Loucy (cell line): ENCODE data around the gene SYT9.

ENCODE experiments used
- H2AFZ ChIP-seq: fragments of 200-600 bp; sonication (generic); 2 replicates; pipeline ENCODE4 v1.6.0; 2016; ENCODE audit warnings: antibody characterized with exemption, mild to moderate bottlenecking, low read length, moderate library complexity
- H3F3A ChIP-seq: fragments of 200-600 bp; 2 replicates; pipeline ENCODE4 v1.6.0; 2016; ENCODE audit warnings: antibody characterized with exemption, low read depth, mild to moderate bottlenecking
- H3K27me3 ChIP-seq: fragments of 200-600 bp; sonication (generic); 2 replicates; pipeline ENCODE4 v1.6.1; 2014; ENCODE audit warnings: low read length, mild to moderate bottlenecking; ENCODE audit not compliant: insufficient read depth, poor library complexity, severe bottlenecking
- H3K36me3 ChIP-seq: fragments of 200-600 bp; sonication (generic); 2 replicates; pipeline ENCODE4 v1.6.1; 2016; ENCODE audit warnings: low read length; ENCODE audit not compliant: insufficient read depth
- H3K4me1 ChIP-seq: fragments of 200-600 bp; sonication (generic); 2 replicates; pipeline ENCODE4 v1.5.1; 2014; ENCODE audit warnings: low read length, mild to moderate bottlenecking; ENCODE audit not compliant: insufficient read depth, poor library complexity, severe bottlenecking
- H3K4me2 ChIP-seq: fragments of 200-600 bp; sonication (generic); 2 replicates; pipeline ENCODE4 v1.6.0; 2014; ENCODE audit warnings: antibody characterized with exemption, low read length, low read depth, mild to moderate bottlenecking; ENCODE audit not compliant: poor library complexity, severe bottlenecking
- H3K4me3 ChIP-seq: fragments of 200-600 bp; sonication (generic); 2 replicates; pipeline ENCODE4 v1.5.1; 2014; ENCODE audit warnings: low read length, mild to moderate bottlenecking, mixed read lengths; ENCODE audit not compliant: poor library complexity, severe bottlenecking
- H3K79me2 ChIP-seq: fragments of 200-600 bp; sonication (generic); 2 replicates; pipeline ENCODE4 v1.6.1; 2014; ENCODE audit warnings: low read length; ENCODE audit not compliant: insufficient read depth
- H3K9ac ChIP-seq: fragments of 200-600 bp; sonication (generic); 2 replicates; pipeline ENCODE4 v1.6.0; 2014; ENCODE audit warnings: mild to moderate bottlenecking, low read depth, low read length, moderate library complexity; ENCODE audit not compliant: poor library complexity, severe bottlenecking
- H3K9me2 ChIP-seq: fragments of 200-600 bp; sonication (generic); replicated peaks from 2 replicates; pipeline ENCODE4 v1.6.1; 2016; ENCODE audit warnings: low read depth, low read length, mixed read lengths
- H3K9me3 ChIP-seq: fragments of 200-600 bp; sonication (generic); 2 replicates; pipeline ENCODE4 v1.6.1; 2014; ENCODE audit warnings: mild to moderate bottlenecking, antibody characterized with exemption, low read length, low read depth; ENCODE audit not compliant: insufficient read depth
- H4K20me1 ChIP-seq: fragments of 200-600 bp; sonication (generic); 2 replicates; pipeline ENCODE4 v1.6.0; 2014; ENCODE audit warnings: antibody characterized with exemption, low read length, mild to moderate bottlenecking; ENCODE audit not compliant: insufficient read depth, poor library complexity, severe bottlenecking
- CTCF ChIP-seq: fragments of 200-600 bp; sonication (generic); conservative IDR thresholded peaks from 2 replicates; pipeline ENCODE4 v1.5.1; 2014; ENCODE audit warnings: mild to moderate bottlenecking, antibody characterized with exemption, low read length
- EZH2phosphoT487 ChIP-seq: fragments of 200-600 bp; IDR thresholded peaks from 2 replicates; pipeline ENCODE4 v1.6.1; 2018; ENCODE audit warnings: antibody characterized with exemption, mild to moderate bottlenecking, moderate library complexity, borderline replicate concordance

SYT9 gene

GRCh38 chr11:7506243-7506642 lies 254.5 kb downstream of the SYT9 start:
- TF ChIP-seq EZH2phosphoT487 (no peak), CTCF (no peak)
- Histone ChIP-seq H3K36me3 (no peaks in the 10 kb centered on the region), H3K27me3 (no peaks in the 10 kb centered on the region), H3K9me2 (no peaks in the 10 kb centered on the region), H4K20me1 (no peaks in the 10 kb centered on the region), H3K79me2 (no peaks in the 10 kb centered on the region), H3F3A (no peaks in the 10 kb centered on the region), H3K4me1 (no peaks in the 10 kb centered on the region), H3K9me3 (no peaks in the 10 kb centered on the region), H3K4me3 (no peak overlapping the region), H2AFZ (no peak overlapping the region), H3K9ac (no peak overlapping the region), H3K4me2 (no peak overlapping the region)

- Histone ChIP-seq H3K9me2 (no peaks in the 10 kb centered on the region), H2AFZ (no peak overlapping the region), H3K4me2 (no peak overlapping the region), H3K36me3 (no peaks in the 10 kb centered on the region), H3K4me1 (no peaks in the 10 kb centered on the region), H3K9ac (no peak overlapping the region), H3K9me3 (no peaks in the 10 kb centered on the region), H3F3A (no peaks in the 10 kb centered on the region), H3K79me2 (no peaks in the 10 kb centered on the region), H4K20me1 (no peaks in the 10 kb centered on the region), H3K4me3 (no peak overlapping the region), H3K27me3 (no peaks in the 10 kb centered on the region)
- TF ChIP-seq CTCF (no peak), EZH2phosphoT487 (no peak)
These were observed 256.4 kb downstream of the SYT9 start for GRCh38 chr11:7508087-7508486.

GRCh38 chr11:7509966-7510365 lies 258.3 kb downstream of the SYT9 start:
- Histone ChIP-seq H3K79me2 (no peaks in the 10 kb centered on the region), H3K36me3 (no peaks in the 10 kb centered on the region), H3K9ac (no peak overlapping the region), H3K27me3 (no peaks in the 10 kb centered on the region), H2AFZ (no peak overlapping the region), H3K4me3 (no peak overlapping the region), H4K20me1 (no peaks in the 10 kb centered on the region), H3K9me2 (no peaks in the 10 kb centered on the region), H3F3A (no peaks in the 10 kb centered on the region), H3K4me1 (no peaks in the 10 kb centered on the region), H3K9me3 (no peaks in the 10 kb centered on the region), H3K4me2 (no peak overlapping the region)
- TF ChIP-seq EZH2phosphoT487 (no peak), CTCF (no peak)
